SKM-1 treated with dmso at 0.1 percent for 144 hours (cell line): Measurements from ENCODE around the gene GLRX3.

ENCODE experiments used
- DNase-seq: peaks from one replicate; lab custom pipeline; 2025; ENCODE audit not compliant: unreplicated experiment; lab: John Stamatoyannopoulos, UW

GLRX3 gene

DNA sequence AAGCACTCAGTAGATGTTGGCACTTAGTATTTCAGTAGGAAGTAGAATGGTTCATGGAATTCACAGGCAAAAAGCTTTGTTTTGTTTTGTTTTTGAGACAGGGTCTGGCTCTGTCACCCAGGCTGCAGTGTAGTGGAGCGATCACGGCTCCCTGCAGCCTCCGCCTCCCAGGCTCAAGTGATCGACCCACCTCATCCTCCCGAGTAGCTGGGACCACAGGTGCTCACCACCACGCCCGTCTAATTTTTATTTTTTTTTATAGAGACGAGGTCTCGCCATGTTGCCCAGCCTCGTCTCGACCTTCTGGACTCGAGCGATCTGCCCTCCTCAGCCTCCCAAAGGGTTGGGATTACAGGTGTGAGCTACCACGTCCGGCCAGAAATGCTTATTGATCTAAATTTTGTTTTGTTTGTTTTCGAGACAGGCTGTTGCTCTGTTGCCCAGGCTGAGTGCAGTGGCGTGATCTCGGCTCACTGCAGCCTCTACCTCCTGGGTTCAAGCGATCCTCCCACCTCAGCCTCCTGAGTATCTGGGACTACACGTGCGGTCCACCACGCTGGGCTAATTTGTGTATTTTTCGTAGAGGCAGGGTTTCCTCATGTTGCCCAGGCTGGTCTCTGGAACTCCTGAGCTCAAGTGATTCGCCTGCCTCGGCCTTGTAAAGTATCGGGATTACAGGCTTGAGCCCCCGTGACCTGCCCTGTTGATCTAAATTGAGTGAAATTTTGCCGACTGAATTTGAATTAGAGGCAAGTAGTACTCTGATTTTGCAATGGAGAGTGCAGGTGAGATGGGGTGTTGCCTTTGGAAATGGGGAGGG is 1.7 kb downstream of the GLRX3 start:
- DNase-seq = no peak

DNA sequence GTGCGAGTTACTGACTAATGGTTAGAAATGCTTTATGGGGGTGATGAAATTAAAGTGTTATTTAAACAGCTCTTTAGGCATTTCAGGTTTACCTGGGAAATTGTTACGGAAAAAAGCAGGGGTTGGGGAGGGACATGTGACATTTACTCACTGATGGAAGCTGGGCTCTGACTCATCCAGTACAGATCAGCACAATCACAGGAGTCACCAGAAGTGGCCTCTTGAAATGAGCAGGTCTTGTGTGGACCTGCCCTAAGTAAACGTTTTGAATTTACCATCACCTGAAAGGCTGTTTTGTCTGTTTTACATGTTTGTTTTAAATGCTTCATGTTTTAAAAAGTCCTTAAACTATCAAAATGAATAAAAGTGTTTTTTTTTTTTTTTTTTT is 2.3 kb downstream of the GLRX3 start:
- DNase-seq = no peak

DNA sequence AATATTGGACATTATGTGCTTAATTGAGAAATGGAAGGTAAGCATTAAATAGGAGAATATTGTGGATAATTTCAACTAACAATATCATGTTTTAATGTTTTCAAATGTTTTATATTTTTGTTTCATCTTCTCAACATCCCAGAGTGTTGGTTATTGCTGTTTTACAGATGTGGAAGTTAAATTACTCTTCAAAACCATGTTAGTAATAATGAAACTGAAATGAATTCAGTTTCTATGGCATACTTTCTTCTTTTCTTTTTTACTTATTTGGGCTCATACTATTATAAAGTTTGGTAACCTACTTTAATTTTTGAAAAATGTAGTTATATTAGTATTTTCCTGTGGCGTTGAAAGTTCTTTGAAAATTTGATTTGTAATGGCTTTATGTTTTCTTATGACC is 4.2 kb downstream of the GLRX3 start:
- DNase-seq = no peak

DNA sequence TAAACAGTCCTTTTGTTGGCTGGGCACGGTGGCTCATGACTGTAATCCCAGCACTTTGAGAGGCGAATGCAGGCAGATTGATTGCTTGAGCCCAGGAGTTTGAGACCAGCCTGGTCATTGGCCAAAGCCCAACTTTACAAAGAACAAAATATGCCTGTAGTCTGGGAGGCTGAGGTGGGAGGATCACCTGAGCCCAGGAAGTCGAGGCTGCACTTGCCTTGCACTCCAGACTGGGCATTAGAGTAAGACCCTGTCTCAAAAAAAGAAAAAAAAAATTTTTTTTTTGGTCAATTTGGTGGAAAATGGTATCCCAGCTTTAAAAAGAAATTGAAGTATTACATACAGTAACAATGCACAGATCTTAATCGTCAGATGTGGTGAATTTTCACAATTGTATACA is 4.8 kb downstream of the GLRX3 start:
- DNase-seq = no peak

DNA sequence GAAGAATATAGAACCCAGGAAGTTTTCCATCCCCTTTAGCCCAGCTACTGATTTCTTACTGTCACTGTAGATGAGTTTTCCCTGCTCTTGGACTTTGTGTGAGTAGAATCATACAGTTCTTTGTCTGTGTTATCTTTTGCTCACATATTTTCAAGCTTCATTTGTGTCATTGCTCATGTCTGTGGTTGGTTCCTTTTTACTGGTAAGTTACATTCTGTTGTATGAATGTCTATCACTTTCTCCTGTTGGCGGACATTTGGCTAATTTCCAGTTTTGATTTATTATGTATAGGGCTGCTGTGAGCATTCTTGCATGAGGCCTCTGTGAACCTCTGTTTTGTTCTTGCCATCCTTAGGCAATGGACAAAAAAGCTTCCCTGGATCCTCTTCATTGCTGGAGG is 5.3 kb downstream of the GLRX3 start:
- no peak for DNase-seq

DNA sequence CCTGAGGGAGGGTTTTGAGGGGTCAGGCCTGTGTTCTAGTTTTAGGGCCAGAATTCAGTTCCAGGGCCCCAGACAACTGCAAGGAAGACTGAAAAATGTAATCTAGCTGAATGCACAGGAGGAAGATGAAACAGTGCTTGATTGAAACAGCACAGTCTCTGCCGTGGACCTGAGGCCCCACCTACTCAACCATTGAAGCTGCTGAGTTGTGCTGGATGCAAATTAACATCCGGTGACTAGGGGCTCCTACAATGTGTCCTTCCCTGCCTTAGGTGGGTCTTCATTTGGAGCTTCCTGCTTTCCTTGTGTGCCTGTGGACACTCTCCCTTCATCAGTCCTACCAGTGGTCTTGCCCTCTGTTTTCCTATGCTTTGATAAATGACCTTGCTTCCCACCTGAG is 5.7 kb downstream of the GLRX3 start:
- DNase-seq = no peak

DNA sequence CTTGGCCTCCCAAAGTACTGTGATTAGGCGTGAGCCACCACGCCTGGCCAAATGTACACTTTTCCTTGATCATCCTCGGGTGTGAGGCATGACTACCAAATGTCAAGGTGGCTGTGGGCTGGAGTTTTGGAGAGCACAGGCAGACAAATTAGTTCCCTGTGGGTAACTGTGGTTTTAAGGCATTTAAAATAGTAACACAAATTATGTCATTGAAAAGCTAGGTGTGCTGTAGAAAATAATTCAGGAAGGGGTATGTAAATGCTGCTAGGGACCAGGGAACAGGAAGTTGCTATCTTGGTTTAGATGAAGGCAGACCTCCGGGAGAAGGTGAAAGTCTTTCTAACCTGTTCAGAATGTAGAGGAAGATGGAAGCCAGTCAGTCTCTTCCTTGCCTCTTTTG is 9.9 kb downstream of the GLRX3 start:
- DNase-seq = no peak

DNA sequence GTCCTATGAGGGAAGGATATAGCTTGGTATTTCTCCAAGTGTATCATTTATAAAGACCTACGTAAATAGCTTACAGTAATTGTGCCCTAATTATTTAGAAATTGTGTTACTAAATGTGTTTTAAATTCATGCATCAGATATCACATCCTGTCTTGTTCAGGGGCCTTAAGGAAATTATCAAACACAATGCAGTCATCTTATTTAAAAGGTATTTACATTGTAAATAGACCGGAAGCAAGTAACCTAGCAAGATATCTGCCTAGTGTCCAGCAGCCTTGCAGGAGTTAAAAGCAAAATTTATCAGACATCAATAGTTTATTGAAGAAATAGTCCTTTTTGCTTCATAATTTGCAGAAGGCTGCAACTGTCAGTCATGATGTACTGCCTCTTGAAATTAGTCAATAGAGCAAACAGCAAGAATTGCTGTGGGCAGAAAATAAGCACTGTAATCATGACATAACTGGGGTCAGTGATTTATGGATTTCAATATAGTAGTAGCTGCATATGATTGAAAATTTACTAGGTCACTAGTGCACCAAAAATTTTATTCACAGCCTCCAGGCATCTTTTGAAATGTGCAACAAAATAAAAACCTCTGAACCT is 23.1 kb downstream of the GLRX3 start:
- no peak for DNase-seq

DNA sequence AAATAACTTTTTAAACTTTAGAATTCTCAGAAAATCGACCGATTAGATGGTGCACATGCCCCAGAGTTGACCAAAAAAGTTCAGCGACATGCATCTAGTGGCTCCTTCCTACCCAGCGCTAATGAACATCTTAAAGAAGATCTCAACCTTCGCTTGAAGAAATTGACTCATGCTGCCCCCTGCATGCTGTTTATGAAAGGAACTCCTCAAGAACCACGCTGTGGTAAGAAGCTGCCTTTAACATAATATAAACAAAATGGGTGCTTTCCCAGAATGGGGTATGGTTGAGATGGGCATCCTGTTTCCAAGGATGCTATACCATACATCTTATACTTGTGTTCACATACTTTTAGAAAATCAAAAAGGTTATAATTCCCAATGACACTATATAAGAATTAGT is 24.6 kb downstream of the GLRX3 start:
- DNase-seq = no peak

DNA sequence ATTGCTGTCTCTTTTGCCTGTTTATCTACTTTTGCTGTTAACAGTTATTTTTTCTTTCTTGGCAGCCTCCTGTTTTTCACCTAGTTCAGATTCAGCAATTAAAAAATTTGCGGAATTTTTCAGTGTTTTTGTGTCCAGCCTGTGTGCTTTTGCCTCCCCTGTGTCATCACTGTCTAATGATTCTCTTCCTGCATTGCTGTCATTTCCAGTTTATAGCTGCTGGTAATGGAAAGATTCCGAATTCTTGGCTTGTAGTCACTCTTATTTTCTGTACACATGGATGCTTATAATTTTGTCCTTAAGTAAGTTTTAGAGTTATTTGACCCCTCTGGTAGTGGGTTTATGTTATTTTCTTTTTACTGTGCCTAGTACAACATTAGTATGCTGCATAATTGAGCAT is 25.1 kb downstream of the GLRX3 start:
- no peak for DNase-seq

DNA sequence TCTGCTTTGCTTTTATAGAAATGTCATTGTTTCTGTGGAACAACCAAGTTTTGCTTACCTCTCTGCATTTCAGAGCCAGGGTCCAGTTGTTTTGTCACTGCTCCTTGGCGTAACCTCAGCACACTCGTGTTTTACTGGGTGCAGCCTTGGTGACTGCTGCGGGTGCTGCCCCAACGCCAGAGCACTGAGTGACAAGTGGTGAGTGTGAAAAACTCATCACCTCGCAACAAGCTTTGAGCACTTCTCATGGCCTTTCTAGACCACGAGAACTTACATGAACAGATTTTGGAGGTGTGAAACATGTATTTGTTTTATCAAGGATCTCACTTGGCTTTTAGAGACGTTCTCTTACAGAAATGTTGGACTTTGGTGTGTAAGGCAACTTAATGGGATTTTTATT is 31.0 kb downstream of the GLRX3 start:
- DNase-seq = no peak

DNA sequence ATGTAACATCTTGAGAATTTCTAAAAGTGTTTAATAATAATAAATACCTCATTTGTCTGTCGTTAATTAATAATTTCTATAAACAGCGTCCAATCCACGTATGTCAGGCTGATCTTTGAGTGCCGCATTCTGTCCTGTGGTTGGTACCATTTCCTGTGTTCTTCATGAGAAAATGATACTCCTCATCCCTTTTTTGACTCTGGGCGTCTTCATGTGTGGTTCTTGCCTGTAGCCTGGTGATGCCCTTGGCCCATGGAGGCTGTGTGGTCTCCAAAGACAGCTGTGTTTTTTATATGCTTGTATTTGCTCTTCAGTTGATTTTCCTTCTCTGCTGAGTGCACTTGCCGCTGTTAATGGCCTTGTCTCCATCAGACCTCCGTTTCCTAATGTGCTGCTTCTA is 31.5 kb downstream of the GLRX3 start:
- DNase-seq = no peak

DNA sequence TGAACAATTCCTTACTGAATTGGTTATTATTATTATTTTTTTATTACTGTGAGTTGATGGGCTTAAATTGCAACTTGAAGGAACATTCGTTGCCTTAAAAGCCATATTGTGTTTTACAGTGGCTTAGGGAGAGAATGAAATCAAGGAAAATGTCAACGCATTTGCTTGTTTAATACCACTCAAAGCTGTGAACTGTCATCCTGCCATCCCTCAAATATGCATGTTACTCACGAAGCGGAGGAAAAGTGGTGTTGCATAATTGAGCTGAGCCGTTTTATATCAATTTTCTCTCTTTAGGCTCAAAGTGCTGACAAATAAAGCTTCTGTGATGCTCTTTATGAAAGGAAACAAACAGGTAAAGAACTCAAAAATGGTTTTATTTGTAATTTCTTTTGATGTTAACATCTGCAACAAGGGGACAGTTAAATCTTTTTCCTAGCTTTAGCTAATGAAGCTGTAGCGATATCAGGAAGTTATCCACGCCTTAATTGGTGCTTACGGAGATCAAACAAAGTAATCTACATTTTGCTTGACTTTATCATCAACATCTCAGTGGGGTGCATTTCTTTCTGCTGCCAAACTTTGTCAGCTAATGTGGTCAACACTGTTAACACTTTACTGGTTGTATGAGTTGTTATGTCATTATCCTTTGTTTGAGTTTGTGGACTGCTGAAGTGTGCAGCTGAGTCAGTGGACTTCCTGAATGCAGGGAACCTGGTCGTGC is 33.1 kb downstream of the GLRX3 start:
- no peak for DNase-seq

DNA sequence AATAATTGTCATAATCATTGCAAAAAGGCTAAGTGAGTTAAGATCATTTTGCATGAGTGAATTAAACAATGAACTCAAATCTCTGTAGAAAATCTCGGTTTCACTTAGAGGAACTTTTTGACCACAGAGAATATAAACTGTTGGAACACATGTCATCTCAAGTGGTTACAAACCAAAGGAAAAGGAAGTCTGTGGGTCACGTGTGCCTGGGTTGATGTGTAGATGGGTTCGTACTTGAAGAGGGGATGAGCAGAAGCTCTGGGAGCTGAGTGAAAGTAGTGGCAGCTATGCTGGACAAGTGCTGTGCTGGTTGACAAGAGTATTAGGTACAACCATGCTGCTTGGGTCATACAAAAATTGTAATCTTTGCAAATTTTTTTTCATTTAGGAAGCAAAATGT is 35.0 kb downstream of the GLRX3 start:
- DNase-seq = no peak

DNA sequence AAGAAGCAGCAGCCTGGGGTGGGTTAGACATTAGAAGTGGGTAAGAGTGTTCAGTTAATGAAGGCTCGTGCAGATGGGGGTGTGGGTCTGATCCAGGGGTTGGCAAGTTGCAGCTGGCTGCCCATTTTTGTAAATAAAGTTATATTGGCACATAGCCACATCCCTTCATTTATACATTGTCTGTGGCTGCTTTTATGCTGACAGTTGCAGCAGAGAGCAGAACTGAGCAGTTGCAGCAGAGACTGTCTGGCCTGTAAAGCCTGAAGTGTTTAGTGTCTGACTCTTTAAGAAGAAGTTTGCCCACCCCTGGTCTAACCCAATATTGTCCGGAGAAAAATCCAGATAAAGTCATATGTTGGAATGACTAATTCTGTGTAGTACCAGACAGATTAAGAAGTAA is 38.1 kb downstream of the GLRX3 start:
- DNase-seq = no peak

DNA sequence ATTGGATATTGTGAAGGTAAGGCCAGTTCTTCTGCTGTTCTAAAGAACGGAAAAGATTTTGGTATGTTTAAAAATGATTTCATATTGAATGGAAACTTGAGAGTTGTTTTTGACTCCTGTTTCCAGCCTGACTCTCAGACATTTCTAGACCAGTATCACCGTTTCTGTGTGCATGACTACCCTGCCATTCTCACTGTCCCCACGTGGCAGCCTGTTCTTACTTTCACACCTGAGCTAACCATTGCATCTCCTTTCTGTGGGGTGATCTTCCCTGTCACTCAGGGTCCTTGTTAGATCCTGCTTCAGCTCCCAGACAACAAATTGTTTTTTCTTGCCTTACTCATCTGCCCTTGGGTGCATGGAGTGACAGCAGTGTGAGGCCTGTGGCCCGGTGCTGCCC is 38.9 kb downstream of the GLRX3 start:
- no peak for DNase-seq

DNA sequence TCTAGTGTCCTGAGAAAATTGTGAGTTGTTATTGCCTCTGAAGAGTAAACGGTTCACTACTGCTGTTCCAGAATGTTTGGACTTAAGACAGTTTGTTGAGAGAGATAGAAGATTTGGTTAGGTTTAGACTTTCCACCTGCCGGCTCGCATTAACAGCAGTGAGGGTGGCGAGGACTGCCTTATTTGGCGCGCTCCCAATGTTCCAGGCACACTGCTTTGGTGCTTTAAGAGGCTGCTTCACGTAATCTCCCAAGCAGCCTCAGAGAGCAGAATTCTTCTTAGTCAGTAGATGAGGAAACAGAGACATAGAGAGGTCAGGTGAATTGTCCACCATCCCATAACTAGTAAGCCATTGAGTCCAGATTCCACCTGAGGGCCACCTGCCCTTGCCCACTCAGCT is 41.1 kb downstream of the GLRX3 start:
- DNase-seq = no peak

DNA sequence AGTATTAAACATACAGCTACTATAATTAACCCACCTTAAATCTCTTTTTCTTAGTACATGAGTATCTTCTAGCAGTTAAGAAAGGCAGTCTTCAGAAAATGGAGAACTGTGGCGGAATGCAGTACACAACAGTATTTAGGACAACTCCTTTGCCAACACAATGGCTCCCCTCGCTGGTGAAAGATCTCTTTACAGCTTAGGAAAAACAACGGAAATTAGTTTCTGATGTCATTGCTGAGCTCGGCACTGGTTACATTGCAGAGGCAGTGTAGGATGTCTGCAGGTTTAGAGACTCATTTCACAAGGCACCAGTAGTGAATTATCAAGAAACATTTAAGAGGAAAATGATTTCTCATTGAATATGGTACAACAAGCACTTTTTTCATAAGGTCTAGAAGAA is 43.4 kb downstream of the GLRX3 start:
- DNase-seq = no peak

DNA sequence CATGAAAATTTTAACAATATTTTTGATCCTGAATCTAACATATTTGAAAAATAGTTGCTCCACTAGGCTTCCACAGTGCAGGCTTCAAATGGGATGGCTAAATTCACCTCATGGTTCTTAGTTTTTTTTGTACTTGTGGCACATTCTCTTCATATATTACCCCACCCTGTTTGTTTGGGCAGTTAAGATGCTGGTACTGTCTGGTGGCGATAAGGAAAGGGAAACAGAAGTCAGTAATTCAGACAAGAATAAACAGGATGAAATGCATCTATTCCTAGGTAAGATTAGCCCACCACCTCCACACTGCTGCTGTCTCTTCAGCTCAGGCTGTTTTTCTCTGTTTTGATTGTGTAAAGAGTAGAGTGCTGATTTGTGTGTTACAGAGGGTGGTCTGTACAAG is 44.2 kb downstream of the GLRX3 start:
- DNase-seq = no peak

DNA sequence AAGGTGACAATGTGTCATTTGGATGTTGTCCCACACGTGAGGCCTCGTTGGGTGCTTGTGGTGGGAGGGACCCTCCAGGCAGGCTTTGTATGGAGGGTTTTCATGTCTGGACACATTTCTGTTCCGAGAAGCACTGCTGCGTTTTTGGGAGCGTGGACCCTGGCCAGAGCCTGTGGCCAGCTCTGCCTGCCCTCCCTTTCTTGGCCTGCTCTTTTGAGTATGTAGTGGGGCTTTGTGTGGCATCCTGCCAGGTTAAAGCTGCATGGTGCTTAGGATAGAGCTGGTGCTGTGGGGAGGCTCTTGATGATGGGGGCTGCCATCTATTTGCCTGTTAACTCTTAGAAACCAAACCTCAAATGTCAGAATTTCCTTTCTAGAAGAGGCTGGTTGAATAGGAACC is 45.7 kb downstream of the GLRX3 start:
- no peak for DNase-seq

DNA sequence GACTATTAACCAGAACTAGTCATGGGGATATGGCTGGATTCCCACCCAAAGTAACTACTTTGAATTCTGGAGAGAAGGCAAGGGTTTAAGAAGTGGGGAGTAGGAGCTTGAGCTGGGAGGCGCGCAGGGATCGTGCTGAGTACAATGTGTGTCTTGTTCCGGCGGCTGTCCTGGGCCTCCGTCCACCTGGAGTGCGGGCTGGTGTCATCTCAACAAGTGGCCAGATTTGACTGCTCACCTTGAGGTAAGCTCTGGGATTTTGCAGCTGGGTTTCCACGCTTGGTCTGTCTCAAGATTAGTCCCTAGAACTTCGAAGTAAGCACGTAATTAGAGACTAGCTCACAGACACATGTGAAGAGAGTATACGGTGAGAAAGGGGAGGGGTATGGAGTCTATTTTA is 49.4 kb downstream of the GLRX3 start:
- no peak for DNase-seq
